RWPE1 (cell line): Measurements from ENCODE around the gene RUNX2.

Experiments used
- CTCF ChIA-PET: fragments of 350-600 bp; sonication (Branson Sonifier 250); formaldehyde crosslinking; extraction: SDS; loops from one replicate; lab custom pipeline; 2021; lab: Yijun Ruan, JAX
- POLR2A ChIA-PET: fragments of 400-600 bp; formaldehyde crosslinking; extraction: SDS; loops from one replicate; lab custom pipeline; 2020; ENCODE audit warnings: antibody characterized with exemption; ENCODE audit not compliant: low non-redundant PET; lab: Yijun Ruan, JAX
- DNase-seq: peaks from one replicate; pipeline ENCODE4 v3.0.0; 2012; ENCODE audit warnings: low spot score
- H3K27ac ChIP-seq: fragments of 450-650 bp; 2 replicates; pipeline ENCODE4 v1.5.1; 2017
- CTCF ChIP-seq: fragments of 450-650 bp; conservative IDR thresholded peaks from 2 replicates; pipeline ENCODE4 v1.5.1; 2017; ENCODE audit warnings: low read depth, mild to moderate bottlenecking

RUNX2 gene

GRCh38 chr6:45494416-45495135 lies 166.4 kb downstream of the RUNX2 start:
- DNase-seq = no peak
- CTCF ChIA-PET = interaction anchor here (0.7 to 0.9 kb wide), 2 partner anchors 20 to 1292 kb away, joined by 3 read pairs; no protein-coding TSS in a partner anchor

GRCh38 chr6:45495429-45496084 lies 167.4 kb downstream of the RUNX2 start:
- ChIA-PET POLR2A (no interaction called here), CTCF (no interaction called here)
- DNase-seq = no peak
- H3K27ac ChIP-seq = no peak overlapping the region
- TF ChIP-seq CTCF = no peak

More at GRCh38 chr6:45494416-45495135, 166.4 kb downstream of the RUNX2 start:
- no peak overlapping the region for H3K27ac ChIP-seq
- no peak for TF ChIP-seq CTCF
- POLR2A ChIA-PET = no interaction called here

GRCh38 chr6:45496085-45496433 lies 167.9 kb downstream of the RUNX2 start:
- no peak overlapping the region for H3K27ac ChIP-seq
- ChIA-PET CTCF (interaction anchor here (0.5 kb wide), 1 partner anchor 67 kb away, joined by 5 read pairs; no protein-coding TSS in a partner anchor), POLR2A (no interaction called here)
- no peak for DNase-seq
- TF ChIP-seq CTCF = no peak

GRCh38 chr6:45498591-45498990 lies 170.5 kb downstream of the RUNX2 start:
- no peak for TF ChIP-seq CTCF
- no peak for DNase-seq
- POLR2A ChIA-PET = no interaction called here
- no peak overlapping the region for H3K27ac ChIP-seq
- CTCF ChIA-PET = no interaction called here

- CTCF ChIA-PET = interaction anchor here (0.8 kb wide), 1 partner anchor 19 kb away, joined by 4 read pairs; no protein-coding TSS in a partner anchor
- POLR2A ChIA-PET = no interaction called here
- no peak for DNase-seq
- TF ChIP-seq CTCF = no peak
- no peak overlapping the region for H3K27ac ChIP-seq
Measured at GRCh38 chr6:45500924-45501816, 173.0 kb downstream of the RUNX2 start.

GRCh38 chr6:45502456-45502855 lies 174.3 kb downstream of the RUNX2 start:
- POLR2A ChIA-PET = no interaction called here
- no peak for TF ChIP-seq CTCF

More at GRCh38 chr6:45502456-45502855, 174.3 kb downstream of the RUNX2 start:
- H3K27ac ChIP-seq = no peak overlapping the region
- no peak for DNase-seq
- CTCF ChIA-PET = no interaction called here
